Upper lobe of left lung (tissue), 4 donors: ENCODE results near the gene TADA2A.

ENCODE experiments used
- CTCF ChIP-seq, 6 experiments: fragments of 450-650 bp in 4 of 6; fragments of 200-600 bp in 2 of 6; sonication (generic) in 2 of 6; IDR thresholded peaks; one replicate each; pipeline ENCODE4 v1.5.1; 2016 to 2019; ENCODE audit warnings: antibody characterized with exemption in 6 of 6
- POLR2A ChIP-seq, 4 donors: fragments of 450-650 bp; IDR thresholded peaks; one replicate each; pipeline ENCODE4 v1.5.1; 2016 to 2017; ENCODE audit warnings: antibody characterized with exemption in 4 of 4, mild to moderate bottlenecking in 2 of 4
- POLR2AphosphoS5 ChIP-seq, 2 donors: sonication (generic); formaldehyde crosslinking; IDR thresholded peaks; one replicate each; pipeline ENCODE4 v1.5.1; 2017; ENCODE audit warnings: antibody characterized with exemption in 2 of 2

GRCh38 chr17:37382056-37382455 is 24.6 kb upstream of the TADA2A start:
- TF ChIP-seq CTCF (IDR thresholded peaks at IDR 0.05) (no peak), POLR2A (IDR thresholded peaks at IDR 0.05) (no peak), POLR2AphosphoS5 (IDR thresholded peaks at IDR 0.05) (no peak)
